Naive thymus-derived CD8-positive, alpha-beta T cell (primary cell): Measurements from ENCODE around the gene NUCKS1. TPM values are rescaled to one million over a fixed set of nuclear protein-coding genes. Genes with fewer than 3 reads are reported as not detected.

Experiments used
- polyA plus RNA-seq, 3 donors: library from polyadenylated mRNA; unstranded; fragments of 300-500 nt; fragmentation: Illumina TruSeq; gene quantifications; one replicate each; pipeline ENCODE4 v1.2.3, GENCODE V29; 2021
- total RNA-seq, 8 experiments: library from RNA in 2 of 8; stranded (reverse) in 2 of 8; gene quantifications; one replicate each; pipeline ENCODE4 v1.2.3 and lab custom pipeline; 2021 to 2026

The NUCKS1 gene
- total and polyA plus RNA-seq, 5 experiments from 2014 or later, result 17.3 to 115 (median 26.1) TPM

Other genes with a start within 250 kb of the NUCKS1 start
- 1 to 10 TPM; 5.7 to 6.1 TPM for gene CDK18, start 245.5 kb downstream of the NUCKS1 start, total RNA-seq
- 1 to 10 TPM in 2 of 3 donors, under 1 TPM in 1; 0.32 to 1.3 (median 1.1) TPM for gene CDK18, start 245.5 kb downstream of the NUCKS1 start, polyA plus RNA-seq
- gene ELK4, start 118.2 kb downstream of the NUCKS1 start, total RNA-seq, result 100 to 1,000 TPM; 194 to 204 TPM
- 1 to 10 TPM; 4.5 to 8.3 (median 5.8) TPM for gene ELK4, start 118.2 kb downstream of the NUCKS1 start, polyA plus RNA-seq
- under 1 TPM; 0.25 to 0.36 TPM for gene SLC45A3, start 69.7 kb downstream of the NUCKS1 start, total RNA-seq
- gene SLC45A3, start 69.7 kb downstream of the NUCKS1 start, polyA plus RNA-seq, result not detected
- gene RAB29, start 25.3 kb upstream of the NUCKS1 start, total RNA-seq, result 10 to 100 TPM; 50.2 to 50.3 TPM
- 100 to 1,000 TPM in 1 of 3 donors, 10 to 100 TPM in 2; 71.3 to 113 (median 84.6) TPM for gene RAB29, start 25.3 kb upstream of the NUCKS1 start, polyA plus RNA-seq
- 10 to 100 TPM; 29.0 to 31.0 TPM for gene SLC41A1, start 63.0 kb upstream of the NUCKS1 start, total RNA-seq
- 10 to 100 TPM in 2 of 3 donors, 1 to 10 TPM in 1; 9.0 to 19.3 (median 13.1) TPM for gene SLC41A1, start 63.0 kb upstream of the NUCKS1 start, polyA plus RNA-seq
- 1 to 10 TPM; 1.6 TPM for gene PM20D1, start 100.0 kb upstream of the NUCKS1 start, total RNA-seq
- 1 to 10 TPM; 1.1 to 2.9 (median 1.7) TPM for gene PM20D1, start 100.0 kb upstream of the NUCKS1 start, polyA plus RNA-seq
- not detected for gene SLC26A9, start 193.3 kb upstream of the NUCKS1 start, total RNA-seq
- not detected for gene SLC26A9, start 193.3 kb upstream of the NUCKS1 start, polyA plus RNA-seq